ENCODE data around the gene AMPD1.

DNA sequence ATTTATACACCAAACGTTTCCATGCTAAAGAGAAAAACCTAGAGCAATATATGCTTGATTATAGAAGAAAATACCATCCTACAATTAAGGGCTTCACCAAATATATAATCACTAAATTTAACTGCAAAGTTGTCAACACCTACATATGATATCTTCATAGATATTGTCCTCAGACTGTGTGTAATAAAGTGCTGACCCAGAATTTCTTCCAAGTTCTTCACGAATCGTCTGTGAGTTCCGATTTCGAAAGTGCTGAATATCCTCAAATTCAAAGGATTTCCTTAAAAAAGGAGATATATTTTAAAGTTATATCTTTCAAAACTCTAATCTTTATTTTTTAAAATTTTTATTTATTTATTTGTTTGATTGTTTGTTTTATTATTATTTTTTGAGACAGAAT is 72.0 kb downstream of the AMPD1 start:
- TF ChIP-seq POLR2A (IDR thresholded peaks at IDR 0.05): no peak
- TF ChIP-seq CTCF (IDR thresholded peaks at IDR 0.05): no peak
- no peak for TF ChIP-seq EP300 (IDR thresholded peaks at IDR 0.05)

All from ovary (tissue), 3 donors.